HepG2 (cell line): ENCODE data around the gene CALR. TPM values are rescaled to one million over a fixed set of nuclear protein-coding genes. Genes with fewer than 3 reads are reported as not detected.
A peak's percentile ranks its signal among the peaks of the same experiment; 100 is the strongest.

Source experiments
- ATF7 ChIP-seq, 2 experiments: fragments of 450-650 bp in 1 of 2; sonication (generic) in 1 of 2; formaldehyde crosslinking in 1 of 2; IDR thresholded peaks; 2 replicates each; pipeline versions ENCODE4 v1.4.0 to v1.6.1; 2016 to 2020; ENCODE audit warnings: antibody characterized with exemption in 1 of 2, mild to moderate bottlenecking in 1 of 2, missing genetic modification reagents in 1 of 2
- CAMTA2 ChIP-seq: sonication (generic); formaldehyde crosslinking; IDR thresholded peaks from 2 replicates; pipeline ENCODE4 v1.4.0; 2020; ENCODE audit warnings: mild to moderate bottlenecking, missing genetic modification reagents, borderline replicate concordance
- CHCHD3 ChIP-seq: sonication (generic); formaldehyde crosslinking; IDR thresholded peaks from 2 replicates; pipeline ENCODE4 v1.8.0; 2022; ENCODE audit warnings: mild to moderate bottlenecking, missing genetic modification reagents, moderate library complexity
- DR1 ChIP-seq: sonication (generic); formaldehyde crosslinking; IDR thresholded peaks from 2 replicates; pipeline ENCODE4 v1.8.0; 2021; ENCODE audit warnings: mild to moderate bottlenecking, missing genetic modification reagents, inconsistent platforms
- ETV5 ChIP-seq: IDR thresholded peaks from 2 replicates; pipeline ENCODE4 v1.6.1; 2018; ENCODE audit warnings: missing biosample characterization, missing genetic modification reagents, inconsistent platforms, borderline replicate concordance
- GMEB2 ChIP-seq: IDR thresholded peaks from 2 replicates; pipeline ENCODE4 v1.6.1; 2016; ENCODE audit warnings: missing biosample characterization, missing genetic modification reagents, low read depth
- HCFC1 ChIP-seq: fragments of 150-350 bp; IDR thresholded peaks from 2 replicates; pipeline ENCODE4 v1.6.1; 2014; ENCODE audit warnings: low read depth, low read length
- IRF1 ChIP-seq: sonication (generic); formaldehyde crosslinking; IDR thresholded peaks from 2 replicates; pipeline ENCODE4 v1.4.0; 2020; ENCODE audit warnings: low read depth, mild to moderate bottlenecking, missing genetic modification reagents
- JUNB ChIP-seq: sonication (generic); formaldehyde crosslinking; IDR thresholded peaks from 2 replicates; pipeline ENCODE4 v1.8.0; 2022; ENCODE audit warnings: missing genetic modification reagents, mild to moderate bottlenecking, borderline replicate concordance
- KDM3A ChIP-seq: IDR thresholded peaks from 2 replicates; pipeline ENCODE4 v1.6.1; 2018; ENCODE audit warnings: low read depth, missing compliant biosample characterization
- RXRB ChIP-seq: IDR thresholded peaks from 2 replicates; pipeline ENCODE4 v1.6.1; 2016; ENCODE audit warnings: borderline replicate concordance, missing genetic modification reagents, missing compliant biosample characterization
- SP1 ChIP-seq, 2 experiments: fragments of 450-650 bp in 1 of 2; sonication (generic) in 1 of 2; formaldehyde crosslinking in 1 of 2; IDR thresholded peaks; 2 replicates each; pipeline versions ENCODE4 v1.4.0 to v1.6.1; 2016 to 2020; ENCODE audit warnings: missing genetic modification reagents in 1 of 2
- SRSF1 ChIP-seq: fragments of 200-400 bp; formaldehyde crosslinking; optimal IDR thresholded peaks from 2 replicates; pipeline ENCODE3; 2017; ENCODE audit warnings: mild to moderate bottlenecking, low read depth, low read length, moderate library complexity
- ZFP36 ChIP-seq: fragments of 150-350 bp; IDR thresholded peaks from 2 replicates; pipeline ENCODE4 v1.6.1; 2018; ENCODE audit warnings: borderline replicate concordance, low read length, low read depth; ENCODE audit not compliant: partially characterized antibody
- ZMYM3 ChIP-seq: sonication (generic); formaldehyde crosslinking; IDR thresholded peaks from 2 replicates; pipeline ENCODE4 v1.5.1; 2020; ENCODE audit warnings: mild to moderate bottlenecking, missing genetic modification reagents
- ZNF124 ChIP-seq: sonication (generic); formaldehyde crosslinking; IDR thresholded peaks from 2 replicates; pipeline ENCODE4 v1.4.0; 2020; ENCODE audit warnings: missing genetic modification reagents
- ZNF362 ChIP-seq: sonication (generic); formaldehyde crosslinking; IDR thresholded peaks from 2 replicates; pipeline ENCODE4 v1.4.0; 2020; ENCODE audit warnings: missing genetic modification reagents, mild to moderate bottlenecking, borderline replicate concordance
- ZNF460 ChIP-seq: sonication (generic); formaldehyde crosslinking; IDR thresholded peaks from 2 replicates; pipeline ENCODE4 v1.5.1; 2020; ENCODE audit warnings: missing genetic modification reagents, mild to moderate bottlenecking, borderline replicate concordance
- ZNF556 ChIP-seq: sonication (generic); formaldehyde crosslinking; IDR thresholded peaks from 2 replicates; pipeline ENCODE4 v1.4.0; 2020; ENCODE audit warnings: mild to moderate bottlenecking, missing genetic modification reagents, borderline replicate concordance
- ZNF572 ChIP-seq: sonication (generic); formaldehyde crosslinking; IDR thresholded peaks from 2 replicates; pipeline ENCODE4 v1.5.1; 2020; ENCODE audit warnings: mild to moderate bottlenecking, missing genetic modification reagents
- ZNF644 ChIP-seq: IDR thresholded peaks from 2 replicates; pipeline ENCODE4 v1.6.1; 2016; ENCODE audit warnings: low read depth
- ZNF703 ChIP-seq: sonication (generic); formaldehyde crosslinking; IDR thresholded peaks from 2 replicates; pipeline ENCODE4 v1.5.1; 2020; ENCODE audit warnings: missing genetic modification reagents, mild to moderate bottlenecking, moderate library complexity, borderline replicate concordance
- polyA plus RNA-seq, 8 experiments: library from polyadenylated mRNA; depleted of rRNA in 3 of 8; stranded (reverse) in 7 of 8; unstranded in 1 of 8; fragments of >200 nt; fragmentation: Illumina TruSeq in 4 of 8; extraction: Trizol in 4 of 8; gene quantifications; 2 replicates each; pipeline versions ENCODE4 v1.2.1 to v1.2.3, GENCODE V29; 2011 to 2016; ENCODE audit warnings: low read depth in 4 of 8, missing spikeins in 1 of 8, mixed read lengths in 1 of 8; ENCODE audit not compliant: insufficient read depth in 1 of 8
- total RNA-seq, 5 experiments: library from RNA; depleted of rRNA; stranded (reverse); fragments of >200 nt; fragmentation: Illumina TruSeq; extraction: Trizol; gene quantifications; 2 replicates each; pipeline ENCODE4 v1.2.3, GENCODE V29; 2016; ENCODE audit warnings: low read depth in 1 of 5
- TF ChIP-seq, protein P1 (sequence below): sonication (generic); formaldehyde crosslinking; conservative IDR thresholded peaks from 2 replicates; pipeline ENCODE4 v1.4.0; 2020; ENCODE audit warnings: missing genetic modification reagents
- TF ChIP-seq, protein P2 (sequence below): sonication (generic); formaldehyde crosslinking; IDR thresholded peaks from 2 replicates; pipeline ENCODE4 v1.4.0; 2020; ENCODE audit warnings: missing genetic modification reagents

The CALR gene
- total and polyA plus RNA-seq, 2 of the 13 experiments (the other 11 are each of a cell fraction or from before 2014, with no cell fraction given), result 898 to 934 TPM

DNA sequence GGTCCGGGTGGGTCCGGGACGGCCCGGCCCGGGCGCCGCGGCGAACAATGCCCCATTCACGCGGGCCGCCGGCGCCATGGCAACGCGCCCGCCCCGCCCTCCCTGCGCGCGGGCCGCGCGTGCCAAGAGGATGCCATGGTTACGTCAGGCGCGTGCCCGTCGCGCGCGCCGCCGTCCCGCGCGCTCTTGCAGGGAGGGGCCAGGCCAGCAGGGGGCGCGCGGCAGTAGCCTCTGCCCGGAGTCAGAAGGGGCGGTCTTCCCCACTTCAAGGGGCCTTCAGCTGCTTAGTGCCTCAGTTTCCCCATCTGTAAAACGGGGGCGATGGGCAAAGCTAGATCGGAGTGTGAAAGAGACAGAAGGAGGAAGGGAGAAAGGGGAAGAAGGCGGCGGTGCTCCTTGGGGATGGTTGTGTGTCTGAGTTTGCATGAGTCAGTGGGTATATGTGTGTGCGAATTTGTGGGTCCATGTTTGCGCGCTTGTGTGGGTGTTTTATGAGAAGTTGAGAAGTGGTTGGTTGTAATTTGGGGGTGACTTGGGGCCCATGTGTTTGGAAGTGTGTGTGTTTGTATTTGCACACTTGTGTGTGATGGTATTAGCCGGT is 45.2 kb downstream of the CALR start (continued):
- TF ChIP-seq, protein P1, sequence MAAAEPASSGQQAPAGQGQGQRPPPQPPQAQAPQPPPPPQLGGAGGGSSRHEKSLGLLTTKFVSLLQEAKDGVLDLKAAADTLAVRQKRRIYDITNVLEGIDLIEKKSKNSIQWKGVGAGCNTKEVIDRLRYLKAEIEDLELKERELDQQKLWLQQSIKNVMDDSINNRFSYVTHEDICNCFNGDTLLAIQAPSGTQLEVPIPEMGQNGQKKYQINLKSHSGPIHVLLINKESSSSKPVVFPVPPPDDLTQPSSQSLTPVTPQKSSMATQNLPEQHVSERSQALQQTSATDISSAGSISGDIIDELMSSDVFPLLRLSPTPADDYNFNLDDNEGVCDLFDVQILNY (CRISPR knock-in tag), result peak; percentile 60; the same call in 1 of the 2 replicates
- no peak for TF ChIP-seq CAMTA2 (CRISPR knock-in tag)
- TF ChIP-seq ZFP36, result no peak
- no peak for TF ChIP-seq ZNF556 (CRISPR knock-in tag)
- no peak for TF ChIP-seq DR1 (CRISPR knock-in tag)
- no peak for TF ChIP-seq ETV5
- no peak for TF ChIP-seq SRSF1
- no peak for TF ChIP-seq GMEB2 (CRISPR knock-in tag)
- TF ChIP-seq, protein P2, sequence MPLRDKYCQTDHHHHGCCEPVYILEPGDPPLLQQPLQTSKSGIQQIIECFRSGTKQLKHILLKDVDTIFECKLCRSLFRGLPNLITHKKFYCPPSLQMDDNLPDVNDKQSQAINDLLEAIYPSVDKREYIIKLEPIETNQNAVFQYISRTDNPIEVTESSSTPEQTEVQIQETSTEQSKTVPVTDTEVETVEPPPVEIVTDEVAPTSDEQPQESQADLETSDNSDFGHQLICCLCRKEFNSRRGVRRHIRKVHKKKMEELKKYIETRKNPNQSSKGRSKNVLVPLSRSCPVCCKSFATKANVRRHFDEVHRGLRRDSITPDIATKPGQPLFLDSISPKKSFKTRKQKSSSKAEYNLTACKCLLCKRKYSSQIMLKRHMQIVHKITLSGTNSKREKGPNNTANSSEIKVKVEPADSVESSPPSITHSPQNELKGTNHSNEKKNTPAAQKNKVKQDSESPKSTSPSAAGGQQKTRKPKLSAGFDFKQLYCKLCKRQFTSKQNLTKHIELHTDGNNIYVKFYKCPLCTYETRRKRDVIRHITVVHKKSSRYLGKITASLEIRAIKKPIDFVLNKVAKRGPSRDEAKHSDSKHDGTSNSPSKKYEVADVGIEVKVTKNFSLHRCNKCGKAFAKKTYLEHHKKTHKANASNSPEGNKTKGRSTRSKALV (CRISPR knock-in tag), result no peak
- TF ChIP-seq KDM3A (CRISPR knock-in tag), result 0 out of 2 replicates have a peak, but pooled peaks have one; percentile 34
- TF ChIP-seq ZNF362, result peak; percentile 9; the same call in 1 of the 2 replicates
- peak; percentile 34 for TF ChIP-seq RXRB
- TF ChIP-seq HCFC1, result no peak
- no peak for TF ChIP-seq ZNF572 (CRISPR knock-in tag)
- TF ChIP-seq ATF7 (IDR thresholded peaks at IDR 0.05), result no peak
- TF ChIP-seq ATF7 (CRISPR knock-in tag; IDR thresholded peaks at IDR 0.05), result peak; percentile 79
- peak; percentile 58; the same call in 1 of the 2 replicates for TF ChIP-seq JUNB (CRISPR knock-in tag)
- TF ChIP-seq ZNF460 (CRISPR knock-in tag), result no peak
- TF ChIP-seq ZMYM3 (CRISPR knock-in tag), result peak; percentile 40; the same call in 1 of the 2 replicates
- no peak for TF ChIP-seq ZNF124 (CRISPR knock-in tag)
- TF ChIP-seq ZNF644 (CRISPR knock-in tag), result no peak
- TF ChIP-seq ZNF703 (CRISPR knock-in tag), result no peak
- no peak for TF ChIP-seq CHCHD3 (CRISPR knock-in tag)
- TF ChIP-seq IRF1, result no peak
- TF ChIP-seq SP1 (IDR thresholded peaks at IDR 0.05), result no peak
- peak; percentile 48; the same call in 1 of the 2 replicates for TF ChIP-seq SP1 (CRISPR knock-in tag; IDR thresholded peaks at IDR 0.05)
